ENCODE measurements around the gene MAML2. TPM values are rescaled to one million over a fixed set of nuclear protein-coding genes. Genes with fewer than 3 reads are reported as not detected.

The MAML2 gene
- total RNA-seq, 1 experiment from 2014 or later = 22.7 TPM

- no peaks in the 10 kb centered on the region for H3K36me3 Mint-ChIP-seq (ENCODE audit: insufficient read depth, unreplicated experiment)
- no peak for DNase-seq
- no peaks in the 10 kb centered on the region for H3K27me3 Mint-ChIP-seq (ENCODE audit: unreplicated experiment)
- H3K27ac Mint-ChIP-seq (ENCODE audit: unreplicated experiment) = no peak overlapping the region
- CTCF ChIA-PET = no interaction called here
- intact Hi-C loops (cut with micrococcal nuclease; ENCODE audit: unreplicated experiment) = no loop called here
- TF ChIP-seq, protein P1, sequence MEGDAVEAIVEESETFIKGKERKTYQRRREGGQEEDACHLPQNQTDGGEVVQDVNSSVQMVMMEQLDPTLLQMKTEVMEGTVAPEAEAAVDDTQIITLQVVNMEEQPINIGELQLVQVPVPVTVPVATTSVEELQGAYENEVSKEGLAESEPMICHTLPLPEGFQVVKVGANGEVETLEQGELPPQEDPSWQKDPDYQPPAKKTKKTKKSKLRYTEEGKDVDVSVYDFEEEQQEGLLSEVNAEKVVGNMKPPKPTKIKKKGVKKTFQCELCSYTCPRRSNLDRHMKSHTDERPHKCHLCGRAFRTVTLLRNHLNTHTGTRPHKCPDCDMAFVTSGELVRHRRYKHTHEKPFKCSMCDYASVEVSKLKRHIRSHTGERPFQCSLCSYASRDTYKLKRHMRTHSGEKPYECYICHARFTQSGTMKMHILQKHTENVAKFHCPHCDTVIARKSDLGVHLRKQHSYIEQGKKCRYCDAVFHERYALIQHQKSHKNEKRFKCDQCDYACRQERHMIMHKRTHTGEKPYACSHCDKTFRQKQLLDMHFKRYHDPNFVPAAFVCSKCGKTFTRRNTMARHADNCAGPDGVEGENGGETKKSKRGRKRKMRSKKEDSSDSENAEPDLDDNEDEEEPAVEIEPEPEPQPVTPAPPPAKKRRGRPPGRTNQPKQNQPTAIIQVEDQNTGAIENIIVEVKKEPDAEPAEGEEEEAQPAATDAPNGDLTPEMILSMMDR (IDR thresholded peaks at IDR 0.05; ENCODE audit: unreplicated experiment) = no peak
- no peaks in the 10 kb centered on the region for H3K4me1 Mint-ChIP-seq (ENCODE audit: low read depth, unreplicated experiment)
- H3K9me3 Mint-ChIP-seq (ENCODE audit: low read depth, unreplicated experiment) = peaks cover 9% of the 10 kb centered on the region
- H3K4me3 Mint-ChIP-seq (ENCODE audit: low read depth, unreplicated experiment) = no peak overlapping the region
- no TSS peak for BruUV-seq (replicated peaks)
Observed at GRCh38 chr11:95944623-95945022, 398.4 kb downstream of the MAML2 start.

DNA sequence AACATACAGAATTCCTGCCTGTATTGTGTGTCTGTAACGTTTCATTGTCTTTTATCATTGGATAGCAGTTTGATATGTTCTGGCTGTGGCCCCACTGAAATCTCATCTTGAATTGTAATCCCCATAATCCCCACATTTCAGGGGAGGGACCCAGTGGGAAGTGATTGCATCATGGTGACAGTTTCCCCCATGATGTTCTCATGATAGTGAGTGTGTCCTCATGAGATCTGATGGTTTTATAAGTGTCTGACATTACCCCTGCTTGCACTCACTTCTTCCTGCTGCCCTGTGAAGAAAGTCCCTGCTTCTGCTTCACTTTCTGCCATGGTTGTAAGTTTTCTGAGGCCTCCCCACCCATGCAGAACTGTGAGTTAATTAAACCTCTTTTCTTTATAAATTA, 399.4 kb downstream of the MAML2 start:
- H3K4me1 Mint-ChIP-seq (ENCODE audit: low read depth, unreplicated experiment) = no peaks in the 10 kb centered on the region
- H3K4me3 Mint-ChIP-seq (ENCODE audit: low read depth, unreplicated experiment) = no peak overlapping the region
- H3K27me3 Mint-ChIP-seq (ENCODE audit: unreplicated experiment) = no peaks in the 10 kb centered on the region
- H3K27ac Mint-ChIP-seq (ENCODE audit: unreplicated experiment) = no peak overlapping the region
- peaks cover 5% of the 10 kb centered on the region for H3K9me3 Mint-ChIP-seq (ENCODE audit: low read depth, unreplicated experiment)
- TF ChIP-seq, protein P1 (IDR thresholded peaks at IDR 0.05; ENCODE audit: unreplicated experiment) = no peak
- CTCF ChIA-PET = no interaction called here
- no peak for DNase-seq
- intact Hi-C loops (cut with micrococcal nuclease; ENCODE audit: unreplicated experiment) = no loop called here
- BruUV-seq (replicated peaks) = no TSS peak
- H3K36me3 Mint-ChIP-seq (ENCODE audit: insufficient read depth, unreplicated experiment) = no peaks in the 10 kb centered on the region

GRCh38 chr11:95939091-95939490, 403.9 kb downstream of the MAML2 start:
- H3K4me1 Mint-ChIP-seq (ENCODE audit: low read depth, unreplicated experiment) = no peaks in the 10 kb centered on the region
- TF ChIP-seq, protein P1 (IDR thresholded peaks at IDR 0.05; ENCODE audit: unreplicated experiment) = no peak
- BruUV-seq (replicated peaks) = no TSS peak
- no peak overlapping the region for H3K27ac Mint-ChIP-seq (ENCODE audit: unreplicated experiment)
- intact Hi-C loops (cut with micrococcal nuclease; ENCODE audit: unreplicated experiment) = no loop called here
- H3K27me3 Mint-ChIP-seq (ENCODE audit: unreplicated experiment) = no peaks in the 10 kb centered on the region
- DNase-seq = no peak
- H3K4me3 Mint-ChIP-seq (ENCODE audit: low read depth, unreplicated experiment) = no peak overlapping the region
- CTCF ChIA-PET = no interaction called here
- H3K36me3 Mint-ChIP-seq (ENCODE audit: insufficient read depth, unreplicated experiment) = no peaks in the 10 kb centered on the region
- no peaks in the 10 kb centered on the region for H3K9me3 Mint-ChIP-seq (ENCODE audit: low read depth, unreplicated experiment)

DNA sequence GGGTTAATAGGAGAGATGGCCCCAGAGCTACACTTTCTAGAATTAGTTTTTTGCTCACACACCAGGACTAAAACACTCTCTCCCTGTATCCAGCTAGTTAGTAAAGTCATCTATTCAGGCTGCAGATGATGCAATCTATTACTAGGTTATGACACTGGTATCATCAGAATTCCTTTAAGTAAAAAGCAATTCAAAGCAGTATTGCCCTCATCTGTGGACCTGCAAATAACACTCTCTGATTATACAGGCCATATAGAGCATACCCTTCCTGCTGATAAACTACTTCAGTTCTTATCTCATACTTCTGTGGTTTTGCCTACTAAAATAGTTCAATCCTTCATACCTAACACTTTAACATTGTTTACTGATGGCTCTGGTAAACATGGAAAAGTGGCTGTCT, 405.6 kb downstream of the MAML2 start:
- BruUV-seq (replicated peaks) = no TSS peak
- Mint-ChIP-seq H3K36me3 (ENCODE audit: insufficient read depth, unreplicated experiment) (no peaks in the 10 kb centered on the region), H3K4me1 (ENCODE audit: low read depth, unreplicated experiment) (no peaks in the 10 kb centered on the region), H3K27me3 (ENCODE audit: unreplicated experiment) (no peaks in the 10 kb centered on the region), H3K9me3 (ENCODE audit: low read depth, unreplicated experiment) (no peaks in the 10 kb centered on the region), H3K27ac (ENCODE audit: unreplicated experiment) (no peak overlapping the region), H3K4me3 (ENCODE audit: low read depth, unreplicated experiment) (no peak overlapping the region)
- CTCF ChIA-PET = no interaction called here
- DNase-seq = no peak
- intact Hi-C loops (cut with micrococcal nuclease; ENCODE audit: unreplicated experiment) = no loop called here
- TF ChIP-seq, protein P1 (IDR thresholded peaks at IDR 0.05; ENCODE audit: unreplicated experiment) = no peak

- TF ChIP-seq, protein P1 (IDR thresholded peaks at IDR 0.05; ENCODE audit: unreplicated experiment) = no peak
- peaks cover 5% of the 10 kb centered on the region for H3K9me3 Mint-ChIP-seq (ENCODE audit: low read depth, unreplicated experiment)
- H3K4me3 Mint-ChIP-seq (ENCODE audit: low read depth, unreplicated experiment) = no peak overlapping the region
- no peaks in the 10 kb centered on the region for H3K27me3 Mint-ChIP-seq (ENCODE audit: unreplicated experiment)
- no TSS peak for BruUV-seq (replicated peaks)
- H3K4me1 Mint-ChIP-seq (ENCODE audit: low read depth, unreplicated experiment) = no peaks in the 10 kb centered on the region
- H3K27ac Mint-ChIP-seq (ENCODE audit: unreplicated experiment) = no peak overlapping the region
- intact Hi-C loops (cut with micrococcal nuclease; ENCODE audit: unreplicated experiment) = no loop called here
- no peak for DNase-seq
- CTCF ChIA-PET = no interaction called here
- no peaks in the 10 kb centered on the region for H3K36me3 Mint-ChIP-seq (ENCODE audit: insufficient read depth, unreplicated experiment)
Observed at GRCh38 chr11:95933594-95933993, 409.4 kb downstream of the MAML2 start.

All from Calu3 (cell line).